Subcutaneous abdominal adipose tissue (tissue), 5 donors: ENCODE data around the gene PRR5L.

Experiments used
- H3K27ac ChIP-seq: one replicate; pipeline ENCODE4 v1.7.0; 2013; ENCODE audit warnings: low read depth, mild to moderate bottlenecking, inconsistent platforms, low read length, moderate library complexity
- H3K27me3 ChIP-seq, 5 donors: one replicate each; pipeline ENCODE4 v1.7.0; 2013; ENCODE audit warnings: low read length in 5 of 5, inconsistent platforms in 1 of 5; ENCODE audit not compliant: control insufficient read depth in 5 of 5, insufficient read depth in 4 of 5
- H3K36me3 ChIP-seq, 5 donors: one replicate each; pipeline ENCODE4 v1.7.0; 2013; ENCODE audit warnings: low read length in 5 of 5; ENCODE audit not compliant: control insufficient read depth in 5 of 5, insufficient read depth in 5 of 5
- H3K4me1 ChIP-seq, 5 donors: one replicate each; pipeline ENCODE4 v1.7.0; 2013; ENCODE audit warnings: low read length in 5 of 5, mild to moderate bottlenecking in 3 of 5, moderate library complexity in 1 of 5; ENCODE audit not compliant: control insufficient read depth in 5 of 5, insufficient read depth in 5 of 5
- H3K4me3 ChIP-seq, 5 donors: one replicate each; pipeline ENCODE4 v1.7.0; 2013; ENCODE audit warnings: low read length in 5 of 5, low read depth in 1 of 5
- H3K9ac ChIP-seq, 5 donors: one replicate each; pipeline ENCODE4 v1.7.0; 2013; ENCODE audit warnings: low read length in 5 of 5, mild to moderate bottlenecking in 4 of 5, moderate library complexity in 3 of 5
- H3K9me3 ChIP-seq, 5 donors: one replicate each; pipeline ENCODE4 v1.7.0; 2013; ENCODE audit warnings: low read length in 5 of 5; ENCODE audit not compliant: control insufficient read depth in 5 of 5
- donor health status: healthy.
- donor health status: healthy.
- donor health status: healthy.
- donor health status: healthy.
- donor health status: healthy.

The PRR5L gene

DNA sequence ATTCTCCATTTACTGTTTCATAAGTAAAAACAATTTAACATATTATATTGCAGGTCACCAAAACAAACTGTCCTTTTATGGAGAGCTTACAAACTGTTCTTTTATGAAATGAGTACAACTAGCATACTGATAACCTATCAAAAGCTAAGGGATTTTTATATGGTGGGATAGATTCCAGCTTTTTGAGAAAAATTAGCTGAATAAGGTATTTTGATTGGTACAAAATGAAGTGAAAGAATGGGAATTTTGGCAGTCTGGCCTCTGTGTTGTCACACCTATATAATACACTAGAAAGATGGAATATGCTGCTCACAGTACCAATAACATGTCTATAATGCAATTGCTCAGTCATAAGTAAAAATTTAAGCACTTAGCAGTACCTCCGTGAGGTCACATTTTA, 202.6 kb downstream of the PRR5L start:
- Histone ChIP-seq H3K4me1 (peaks cover 0 to 9% (median 5%) of the 10 kb centered on the region in 5 donors), H3K36me3 (peaks cover 39 to 63% (median 53%) of the 10 kb centered on the region in 5 donors), H3K4me3 (no peak overlapping the region), H3K9ac (no peak overlapping the region), H3K27ac (no peak overlapping the region), H3K27me3 (no peaks in the 10 kb centered on the region), H3K9me3 (no peaks in the 10 kb centered on the region)

DNA sequence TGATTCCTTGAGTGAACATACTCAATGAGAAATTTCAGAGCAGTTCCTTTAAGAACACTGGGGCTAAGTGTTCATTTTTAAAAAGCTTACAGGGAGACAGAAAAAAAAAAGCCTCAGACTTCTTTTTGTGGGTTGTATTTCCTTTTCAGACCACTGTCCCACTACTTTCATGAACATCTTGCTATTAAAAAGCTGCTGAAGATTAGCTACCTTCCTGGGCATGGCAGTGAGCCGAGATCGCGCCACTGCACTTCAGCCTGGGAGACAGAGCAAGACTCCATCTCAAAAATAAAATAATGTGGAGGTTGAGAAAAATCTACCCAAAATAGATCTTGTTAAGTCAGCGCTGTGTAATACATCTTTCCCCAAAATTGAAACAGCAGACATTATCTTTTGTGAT, 203.2 kb downstream of the PRR5L start:
- Histone ChIP-seq H3K36me3 (peaks cover 37 to 58% (median 51%) of the 10 kb centered on the region in 5 donors), H3K27me3 (no peaks in the 10 kb centered on the region), H3K4me3 (no peak overlapping the region), H3K27ac (no peak overlapping the region), H3K9ac (peak overlapping the region in 1 of 5 donors; percentile 8), H3K4me1 (peaks cover 0 to 9% (median 5%) of the 10 kb centered on the region in 5 donors), H3K9me3 (no peaks in the 10 kb centered on the region)

DNA sequence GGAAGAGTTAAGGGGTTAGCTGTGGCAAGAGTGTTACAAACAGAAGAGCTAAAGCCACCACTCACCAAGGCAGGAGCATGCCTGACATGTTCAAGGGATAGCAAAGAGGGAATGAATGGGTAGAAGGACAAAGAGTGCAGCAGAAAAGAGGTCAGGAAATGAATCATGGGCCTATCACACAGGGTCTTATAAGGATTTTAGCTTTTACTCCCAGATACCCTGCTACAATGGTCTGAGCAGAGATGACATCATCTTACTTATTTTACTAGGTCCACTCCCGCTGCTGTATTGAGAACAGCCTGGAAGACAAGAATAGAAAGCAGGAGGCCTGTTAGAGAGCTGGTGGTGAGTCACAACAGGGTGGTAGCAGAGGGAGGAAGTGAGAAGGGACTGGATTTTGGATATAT, 204.2 kb downstream of the PRR5L start:
- no peaks in the 10 kb centered on the region for H3K9me3 ChIP-seq
- peaks cover 32 to 52% (median 44%) of the 10 kb centered on the region in 5 donors for H3K36me3 ChIP-seq
- H3K9ac ChIP-seq: no peak overlapping the region
- H3K27ac ChIP-seq: no peak overlapping the region
- H3K27me3 ChIP-seq: no peaks in the 10 kb centered on the region
- no peak overlapping the region for H3K4me3 ChIP-seq
- H3K4me1 ChIP-seq: peaks cover 0 to 9% (median 5%) of the 10 kb centered on the region in 5 donors

DNA sequence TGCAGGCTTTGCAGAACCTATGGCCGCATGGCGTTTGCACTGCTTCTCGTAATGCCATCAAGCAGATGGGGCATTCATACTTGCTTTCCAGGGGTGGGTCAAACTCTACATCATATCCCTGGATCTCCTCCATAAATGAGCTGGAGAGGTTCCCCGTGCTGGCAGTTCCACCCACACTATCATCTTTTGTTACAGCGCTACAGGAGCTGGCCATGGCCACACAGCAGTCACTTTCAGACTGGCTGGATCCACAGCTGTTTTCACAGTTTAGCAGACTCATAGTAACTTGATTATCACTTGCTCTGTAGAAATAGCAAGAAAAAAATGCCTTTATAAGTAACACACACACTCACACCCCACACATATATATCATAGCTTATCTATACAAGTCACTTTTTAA, 205.1 kb downstream of the PRR5L start:
- peaks cover 30 to 45% (median 39%) of the 10 kb centered on the region in 5 donors for H3K36me3 ChIP-seq
- H3K4me1 ChIP-seq: peaks cover 0 to 9% (median 9%) of the 10 kb centered on the region in 5 donors
- H3K9ac ChIP-seq: no peak overlapping the region
- H3K4me3 ChIP-seq: no peak overlapping the region
- H3K9me3 ChIP-seq: no peaks in the 10 kb centered on the region
- H3K27me3 ChIP-seq: no peaks in the 10 kb centered on the region
- no peak overlapping the region for H3K27ac ChIP-seq

DNA sequence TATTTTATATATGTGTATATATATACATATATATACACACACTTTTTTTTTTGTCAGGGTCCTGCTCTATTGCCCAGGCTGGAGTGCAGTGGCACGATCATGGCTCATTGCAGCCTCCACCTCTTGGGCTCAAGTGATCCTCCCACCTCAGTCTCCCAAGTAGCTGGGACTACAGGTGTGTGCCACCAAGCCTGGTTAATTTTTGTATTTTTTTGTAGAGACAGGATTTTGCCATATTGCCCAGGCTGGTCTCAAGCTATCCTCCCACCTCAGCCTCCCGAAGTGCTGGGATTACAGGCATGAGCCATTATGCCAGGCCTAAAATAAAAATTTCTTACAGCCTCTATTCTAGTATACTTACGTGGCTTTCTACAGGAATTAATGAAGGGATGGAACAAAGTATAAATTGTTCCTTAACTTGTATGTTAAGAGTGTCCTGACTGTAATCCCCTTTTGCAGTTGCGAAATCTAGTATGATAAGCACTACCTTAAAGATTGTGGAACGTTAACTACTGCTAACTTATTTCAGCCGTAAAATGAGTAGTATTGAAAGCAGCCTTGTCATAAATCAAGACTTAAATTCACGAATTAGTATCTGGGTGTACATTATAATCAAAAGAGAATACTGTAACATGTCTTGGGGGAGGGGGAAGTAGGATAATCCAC, 211.9 kb downstream of the PRR5L start:
- H3K4me3 ChIP-seq: peak overlapping the region in 3 of 5 donors; percentile 26 to 99 (median 92)
- H3K27me3 ChIP-seq: no peaks in the 10 kb centered on the region
- H3K36me3 ChIP-seq: peaks cover 0 to 3% (median 0%) of the 10 kb centered on the region in 5 donors
- H3K4me1 ChIP-seq: peaks cover 0 to 32% (median 26%) of the 10 kb centered on the region in 5 donors
- H3K9me3 ChIP-seq: no peaks in the 10 kb centered on the region
- H3K27ac ChIP-seq: peak overlapping the region; percentile 95
- H3K9ac ChIP-seq: peak overlapping the region in 2 of 5 donors; percentile 39 to 98

DNA sequence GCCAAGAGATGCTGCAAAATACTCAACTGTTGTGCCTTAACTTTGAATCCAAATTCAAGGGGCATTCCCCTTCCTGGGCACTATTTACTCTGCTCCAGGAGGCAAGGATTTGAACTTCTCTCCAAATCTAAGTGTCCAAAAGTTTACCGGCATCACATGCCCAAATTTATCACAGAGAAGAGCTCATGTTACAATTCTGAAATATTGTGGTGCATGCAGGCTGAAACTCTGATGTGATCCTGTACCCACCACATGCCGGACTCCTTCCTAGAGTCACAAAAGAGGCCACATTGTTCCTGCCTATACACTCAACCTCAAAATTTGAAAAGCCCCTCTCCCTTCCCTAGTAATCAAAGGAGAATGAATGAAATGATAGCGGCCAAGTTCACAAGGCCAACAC, 212.7 kb downstream of the PRR5L start:
- Histone ChIP-seq H3K9ac (peak overlapping the region; percentile 94 to 100 (median 98)), H3K4me3 (peak overlapping the region; percentile 86 to 99 (median 97))

DNA sequence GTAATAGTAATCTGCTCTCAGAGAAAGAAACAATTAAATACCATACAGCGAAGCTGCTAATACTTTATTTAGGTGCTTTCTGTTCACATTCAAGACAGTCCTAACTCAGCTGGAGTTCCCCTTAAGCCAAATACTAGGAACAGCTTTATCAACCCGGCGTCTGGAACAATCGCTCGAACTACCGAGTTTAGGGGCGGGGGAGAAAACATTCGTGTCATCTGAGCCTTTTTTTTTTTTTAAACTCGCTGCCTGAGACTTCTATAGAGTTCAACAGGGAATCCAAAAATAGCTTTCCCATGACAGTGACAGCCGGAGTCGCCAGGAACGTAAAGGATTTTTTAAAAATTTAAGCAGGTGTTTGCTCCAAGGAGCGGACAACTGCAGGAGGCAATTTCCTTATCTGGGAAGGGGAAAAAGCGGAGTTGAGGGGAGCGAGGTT, 213.1 kb downstream of the PRR5L start:
- Histone ChIP-seq H3K27ac (peak overlapping the region; percentile 95), H3K4me3 (peak overlapping the region; percentile 86 to 99 (median 97)), H3K36me3 (no peaks in the 10 kb centered on the region), H3K27me3 (no peaks in the 10 kb centered on the region), H3K9me3 (peaks cover 2 to 6% (median 5%) of the 10 kb centered on the region in 5 donors), H3K4me1 (peaks cover 0 to 30% (median 21%) of the 10 kb centered on the region in 5 donors), H3K9ac (peak overlapping the region; percentile 94 to 100 (median 98))

More for the DNA sequence above, 212.7 kb downstream of the PRR5L start:
- H3K27me3 ChIP-seq: no peaks in the 10 kb centered on the region
- H3K9me3 ChIP-seq: peaks cover 0 to 2% (median under 1%) of the 10 kb centered on the region in 5 donors
- H3K4me1 ChIP-seq: peaks cover 0 to 30% (median 21%) of the 10 kb centered on the region in 5 donors
- H3K36me3 ChIP-seq: peaks cover 0 to 3% (median 0%) of the 10 kb centered on the region in 5 donors
- peak overlapping the region; percentile 95 for H3K27ac ChIP-seq

DNA sequence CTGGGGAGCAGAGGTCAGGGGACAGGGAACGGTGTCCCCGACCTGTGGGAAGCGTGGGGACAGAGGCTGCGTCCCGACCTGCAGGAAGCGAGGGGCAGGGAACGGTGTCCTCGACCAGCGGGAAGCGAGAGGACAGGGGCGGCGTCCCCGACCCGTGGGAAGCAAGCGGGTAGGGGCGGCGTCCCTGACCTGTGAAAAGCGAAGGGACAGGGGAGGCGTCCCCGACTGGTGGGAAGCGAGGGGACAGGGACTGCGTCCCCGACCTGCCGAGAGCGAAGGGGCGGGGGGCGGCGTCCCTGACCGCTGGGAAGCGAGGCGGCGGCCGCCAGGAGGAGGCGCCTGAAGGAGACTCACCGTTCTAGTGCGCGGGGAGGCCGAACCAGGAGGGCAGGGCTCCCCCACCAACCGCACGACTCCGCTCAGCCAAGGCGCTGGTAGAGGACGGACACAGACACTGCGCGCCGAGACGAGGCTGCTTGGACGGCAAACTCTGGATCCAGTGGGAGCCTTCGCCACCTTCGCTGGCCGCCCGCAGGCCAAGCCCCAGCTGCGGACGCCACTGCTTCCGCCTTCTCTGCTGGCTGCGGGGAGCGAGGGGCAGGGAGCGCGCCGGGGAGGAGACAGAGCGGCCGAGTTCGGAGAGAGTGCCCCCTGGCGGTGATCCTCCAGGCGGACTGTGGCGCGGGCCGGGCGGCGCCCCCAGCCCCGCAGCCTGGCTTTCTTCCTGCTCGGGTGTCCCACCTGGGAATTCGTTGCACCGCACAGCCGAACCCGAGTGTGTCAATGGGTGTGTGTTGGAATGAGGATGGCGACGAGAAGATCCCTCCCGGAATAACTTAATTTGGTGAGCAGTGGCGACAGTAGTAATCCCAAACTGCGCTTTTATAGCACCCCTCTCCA, 213.9 kb downstream of the PRR5L start, which contains the start of gene TRAF6:
TSS of gene TRAF6 (minus strand) at position 579 of the 900 bp plus-strand sequence. CDS start 8,757 bp downstream, outside the sequence.
- H3K4me3 ChIP-seq: peak within 1 kb of the TSS; percentile 86 to 99 (median 97)
- H3K9ac ChIP-seq: peak within 1 kb of the TSS; percentile 94 to 100 (median 98)
- H3K27ac ChIP-seq: peak within 1 kb of the TSS; percentile 95
- H3K27me3 ChIP-seq: no peaks in the 10 kb centered on the region
- H3K36me3 ChIP-seq: no peaks in the 10 kb centered on the region
- peaks cover 2 to 7% (median 5%) of the 10 kb centered on the region in 5 donors for H3K9me3 ChIP-seq
- peaks cover 0 to 30% (median 21%) of the 10 kb centered on the region in 5 donors for H3K4me1 ChIP-seq

DNA sequence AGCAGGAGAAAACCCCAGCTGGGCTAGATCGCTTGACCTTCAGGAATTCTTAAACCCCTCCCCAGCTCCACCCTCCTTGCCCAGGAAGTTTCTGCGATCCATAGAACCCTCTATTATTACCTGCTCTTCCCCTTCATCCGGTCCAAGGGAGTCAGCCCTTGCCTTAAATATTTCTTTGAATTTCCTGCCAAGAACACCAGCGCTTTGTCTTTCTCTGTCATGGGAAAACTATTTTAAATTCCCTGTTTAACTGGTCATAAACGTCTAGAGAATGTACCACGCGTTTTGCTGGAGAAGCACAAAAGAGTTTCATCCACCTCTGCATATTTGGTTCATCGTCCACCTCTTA, 214.5 kb downstream of the PRR5L start:
- Histone ChIP-seq H3K27me3 (no peaks in the 10 kb centered on the region), H3K4me3 (peak overlapping the region; percentile 75 to 99 (median 97)), H3K36me3 (no peaks in the 10 kb centered on the region), H3K9me3 (peaks cover 2 to 7% (median 5%) of the 10 kb centered on the region in 5 donors), H3K9ac (peak overlapping the region; percentile 58 to 100 (median 98)), H3K4me1 (peaks cover 0 to 29% (median 21%) of the 10 kb centered on the region in 5 donors), H3K27ac (peak overlapping the region; percentile 95)
